ENCODE measurements around the gene RTKN2.
"Not testable (repeated sequence)": the region's sequence is repeated elsewhere in the genome, so short reads cannot be mapped to it uniquely, and the experiment has no call there.

The RTKN2 gene

DNA sequence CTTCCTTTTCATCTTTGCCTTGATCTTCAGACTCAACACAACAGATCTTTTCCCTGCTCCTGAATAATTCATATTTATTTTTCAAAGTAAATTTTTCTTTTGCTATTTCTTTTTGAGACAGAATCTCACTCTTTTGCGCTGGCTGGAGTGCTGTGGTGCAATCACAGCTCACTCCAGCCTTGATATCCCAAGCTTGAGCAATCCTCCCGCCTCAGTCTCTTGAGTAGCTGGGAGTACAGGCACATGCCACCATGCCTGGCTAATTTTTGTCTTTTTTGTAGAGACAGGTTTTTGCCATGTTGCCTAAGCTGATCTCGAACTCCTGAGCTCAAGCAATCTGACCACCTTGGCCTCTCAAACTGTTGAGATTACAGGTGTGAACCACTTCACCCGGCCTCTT is 9.2 kb downstream of the RTKN2 start:
- DNase-seq: no peak

DNA sequence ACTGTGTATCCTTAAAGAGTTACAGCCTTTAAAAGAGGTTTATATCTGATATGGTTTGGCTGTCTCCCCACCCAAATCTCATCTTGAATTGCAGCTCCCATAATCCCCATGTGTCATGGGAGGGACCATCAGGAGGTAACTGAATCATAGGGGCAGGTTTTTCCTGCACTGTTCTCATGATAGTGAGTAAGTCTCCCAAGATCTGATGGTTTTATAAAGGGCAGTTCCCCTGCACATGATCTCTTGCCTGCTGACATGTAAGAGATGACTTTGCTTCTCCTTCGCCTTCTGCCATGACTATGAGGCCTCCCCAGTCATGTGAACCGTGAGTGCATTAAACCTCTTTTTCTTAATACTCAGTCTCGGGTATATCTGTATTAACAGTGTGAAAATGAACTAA is 9.7 kb downstream of the RTKN2 start:
- no peak for DNase-seq

GRCh38 chr10:62253704-62254103 is 14.9 kb downstream of the RTKN2 start:
- DNase-seq: no peak

DNA sequence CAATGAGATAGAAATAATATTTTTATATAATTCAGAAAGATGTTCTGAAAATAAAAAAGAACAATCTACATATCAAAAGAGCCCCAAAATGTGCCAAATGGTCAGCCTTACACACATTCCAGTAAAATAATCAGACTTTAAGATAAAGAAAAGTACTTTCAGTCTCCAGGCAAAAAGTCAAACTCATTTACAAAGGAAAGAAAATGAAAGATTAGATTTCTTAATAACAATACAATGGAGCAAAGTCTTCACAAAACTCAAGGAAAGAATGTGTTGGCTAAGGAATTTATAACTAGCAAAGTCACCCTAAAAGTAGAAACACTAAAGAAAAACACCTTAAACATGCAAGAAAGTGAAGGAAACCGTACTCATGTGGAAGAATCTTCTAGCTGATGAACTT is 16.6 kb downstream of the RTKN2 start:
- no peak for DNase-seq

DNA sequence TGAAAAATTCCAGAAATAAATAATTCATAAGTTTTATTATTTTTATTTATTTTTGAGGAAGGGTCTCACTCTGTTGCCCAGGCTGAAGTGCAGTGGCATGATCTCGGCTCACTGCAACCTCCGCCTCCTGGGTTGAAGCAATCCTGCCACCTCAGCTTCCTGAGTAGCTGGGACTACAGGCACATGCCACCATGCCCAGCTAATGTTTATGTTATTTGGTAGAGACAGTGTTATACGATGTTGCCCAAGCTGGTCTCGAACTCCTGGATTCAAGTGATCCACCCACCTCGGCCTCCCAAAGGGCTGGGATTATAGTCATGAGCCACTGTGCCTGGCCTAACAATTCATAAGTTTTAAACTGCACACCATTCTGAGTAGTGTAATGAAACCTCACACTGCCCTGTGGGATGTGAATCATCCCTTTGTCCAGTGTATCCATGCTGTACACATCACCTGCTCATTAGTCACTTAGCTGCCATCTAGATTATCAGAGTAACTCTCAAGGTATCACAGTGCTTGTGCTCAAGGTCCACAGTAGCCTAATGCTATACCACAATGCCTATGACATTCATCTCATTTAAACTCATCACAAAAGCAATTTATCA is 17.9 kb downstream of the RTKN2 start:
- DNase-seq: no peak

- DNase-seq: no peak
These were observed 18.7 kb downstream of the RTKN2 start for GRCh38 chr10:62249957-62250356.

DNA sequence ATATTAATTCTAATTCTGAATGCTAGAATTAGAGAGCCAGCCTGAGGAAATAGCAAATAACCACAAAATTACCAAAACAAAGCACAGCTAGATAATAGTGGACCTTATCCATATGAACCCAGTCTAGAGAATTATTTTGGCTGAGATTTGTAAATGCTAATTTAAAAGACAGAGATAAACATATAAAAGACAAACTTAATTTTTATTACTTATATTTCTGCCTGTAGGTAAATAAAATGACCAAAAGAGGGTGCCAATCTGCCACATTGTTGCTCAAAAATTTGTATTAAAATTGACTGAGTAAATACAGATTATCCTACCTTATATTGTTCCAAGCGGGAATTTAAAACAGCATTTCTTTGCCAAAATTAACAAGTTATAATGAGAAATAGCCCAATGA is 20.2 kb downstream of the RTKN2 start:
- no peak for DNase-seq

DNA sequence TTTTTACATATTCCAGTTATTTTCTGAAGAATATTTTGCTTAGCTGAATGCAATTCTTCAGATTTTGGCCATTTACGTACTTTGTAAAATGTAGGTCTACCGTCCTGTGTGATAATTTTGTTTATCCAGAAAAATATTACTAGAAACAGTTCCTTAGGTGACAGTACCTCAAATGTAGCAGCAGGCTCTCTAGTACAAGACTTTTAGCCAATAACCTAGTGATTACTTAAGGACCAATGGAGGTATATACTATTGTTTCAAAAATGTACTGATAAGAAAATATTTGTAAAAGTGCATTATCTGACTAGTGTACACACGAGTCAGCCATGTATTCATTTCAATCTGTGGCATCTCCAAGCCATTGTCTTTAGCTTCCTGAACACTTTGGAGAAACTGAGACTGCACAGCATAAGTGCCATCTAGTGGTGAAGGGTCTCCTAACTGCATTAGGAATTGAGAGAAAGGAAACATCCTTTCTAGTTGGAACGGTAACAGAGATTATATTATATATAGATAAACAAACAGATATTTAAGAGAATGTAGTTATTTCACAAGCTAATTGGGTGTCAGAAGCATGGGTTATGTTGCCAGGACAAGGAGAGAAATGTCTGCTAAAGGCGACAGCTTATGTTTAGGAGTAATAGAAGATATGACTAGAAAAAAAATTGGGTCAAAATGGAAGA is 23.7 kb downstream of the RTKN2 start:
- DNase-seq: peak; percentile 54

- DNase-seq: no peak
These were observed 24.6 kb downstream of the RTKN2 start for GRCh38 chr10:62244088-62244487.

DNA sequence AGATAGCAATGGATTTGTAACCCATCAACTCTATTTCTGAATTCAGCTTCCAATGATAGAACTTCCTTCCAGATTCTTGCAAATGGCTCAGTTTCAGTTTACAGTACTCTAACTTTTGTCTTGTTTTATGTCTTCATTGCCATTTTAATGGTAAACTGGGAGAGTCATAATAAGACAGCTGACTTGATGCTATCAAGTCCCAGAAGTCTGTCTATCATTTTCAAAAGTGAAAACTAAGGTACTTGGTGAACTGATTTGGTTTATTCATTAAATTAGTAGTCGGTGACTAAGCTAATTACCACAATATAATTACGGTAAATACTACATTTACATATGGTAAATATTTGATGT is 25.0 kb downstream of the RTKN2 start:
- DNase-seq: no peak

DNA sequence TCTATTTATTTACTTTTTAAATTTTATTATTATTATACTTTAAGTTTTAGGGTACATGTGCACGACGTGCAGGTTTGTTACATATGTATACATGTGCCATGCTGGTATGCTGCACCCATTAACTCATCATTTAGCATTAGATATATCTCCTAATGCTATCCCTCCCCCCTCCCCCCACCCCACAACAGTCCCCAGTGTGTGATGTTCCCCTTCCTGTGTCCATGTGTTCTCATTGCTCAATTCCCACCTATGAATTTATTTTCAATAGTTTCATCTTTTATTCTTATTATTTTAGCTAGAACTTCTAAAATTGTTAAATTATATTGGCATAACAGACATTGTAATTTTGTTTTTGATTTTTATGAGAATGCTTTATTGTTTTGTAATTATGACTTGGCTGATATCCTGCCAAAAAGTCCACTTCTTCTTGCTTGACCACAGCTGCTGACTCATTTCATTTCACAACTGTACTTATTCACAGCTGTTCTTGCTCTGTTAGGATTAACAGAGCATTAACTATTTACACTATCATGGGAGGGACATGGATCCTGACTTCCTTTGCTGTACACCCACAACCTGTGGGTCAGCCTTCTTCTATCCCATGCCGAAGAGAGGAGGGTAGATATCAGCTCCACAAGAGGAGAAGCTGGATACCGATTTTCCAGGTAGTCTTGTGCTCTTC is 25.5 kb downstream of the RTKN2 start:
- DNase-seq: not testable (repeated sequence)

DNA sequence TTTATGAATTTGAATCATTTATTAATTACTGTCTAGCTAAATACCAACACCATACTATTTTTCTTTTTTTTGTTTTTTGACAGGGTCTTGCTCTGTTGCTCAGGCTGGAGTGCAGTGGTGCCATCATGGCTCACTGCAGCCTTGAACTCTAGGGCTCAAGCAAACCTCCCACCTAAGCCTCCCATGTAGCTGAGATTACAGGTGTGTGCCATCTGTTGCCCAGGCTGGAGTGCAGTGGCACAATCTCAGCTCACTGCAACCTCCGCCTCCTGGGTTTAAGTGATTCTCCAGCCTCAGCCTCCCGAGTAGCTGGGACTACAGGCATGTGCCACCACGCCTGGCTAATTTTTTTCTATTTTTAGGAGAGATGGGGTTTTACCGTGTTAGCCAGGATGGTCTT is 27.1 kb downstream of the RTKN2 start:
- DNase-seq: not testable (repeated sequence)

DNA sequence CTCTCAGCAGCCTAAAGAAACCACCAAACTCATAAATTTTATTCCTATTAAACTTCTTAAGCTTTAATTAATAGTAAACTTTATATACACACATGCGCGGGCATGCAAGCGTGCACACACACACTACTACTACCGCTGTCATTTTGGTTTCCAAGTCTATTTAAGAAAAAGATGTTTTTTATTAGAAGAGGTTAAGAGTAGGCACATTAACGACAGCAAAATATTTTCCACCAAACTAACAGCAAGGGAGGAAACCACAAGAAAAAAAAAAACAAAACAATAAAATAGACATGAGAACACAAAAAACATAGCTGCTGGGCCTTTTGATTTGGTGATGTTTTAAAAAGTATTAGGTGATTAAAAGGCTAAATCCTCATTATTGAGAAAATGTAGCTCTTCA is 28.6 kb downstream of the RTKN2 start:
- no peak for DNase-seq

- no peak for DNase-seq
These were observed 29.8 kb downstream of the RTKN2 start for GRCh38 chr10:62238880-62239279.

GRCh38 chr10:62237966-62238365 is 30.7 kb downstream of the RTKN2 start:
- DNase-seq: no peak

GRCh38 chr10:62237506-62237905 is 31.1 kb downstream of the RTKN2 start:
- no peak for DNase-seq

- DNase-seq: no peak
These were observed 34.5 kb downstream of the RTKN2 start for GRCh38 chr10:62234077-62234605.

DNA sequence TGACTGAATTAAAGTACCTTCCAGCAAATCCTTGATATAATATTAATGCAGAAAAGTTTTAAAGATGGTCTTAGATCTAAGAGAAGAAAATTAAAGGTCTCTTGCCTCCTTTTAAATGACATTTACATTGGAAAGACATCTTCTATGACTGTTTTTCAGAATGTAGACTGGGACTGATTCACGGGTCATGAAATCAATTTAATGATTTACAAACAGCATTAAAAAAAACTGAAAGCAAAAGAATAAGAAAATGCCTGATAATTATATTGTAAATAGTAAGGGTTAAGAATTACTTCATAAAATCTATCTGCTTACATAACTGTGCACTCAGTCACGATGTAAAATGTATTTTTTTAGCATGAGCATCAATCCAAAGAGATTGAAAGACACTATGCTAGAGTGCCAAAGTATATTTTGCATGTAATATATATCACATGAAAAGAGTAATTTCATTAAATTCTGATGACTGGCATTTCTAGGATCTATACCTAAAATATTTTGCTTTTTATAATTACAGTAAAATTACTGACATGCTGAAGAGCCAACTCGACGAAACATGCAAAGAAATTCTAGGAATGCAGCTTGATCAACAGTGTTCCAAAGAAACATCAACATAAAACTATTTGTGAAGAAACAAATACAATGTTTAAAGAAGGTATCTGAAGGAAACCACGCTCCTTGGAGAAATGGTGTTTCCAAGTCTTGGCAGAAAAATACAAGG is 35.1 kb downstream of the RTKN2 start:
- no peak for DNase-seq

- DNase-seq: no peak
These were observed 36.8 kb downstream of the RTKN2 start for GRCh38 chr10:62231805-62232204.

GRCh38 chr10:62231371-62231770 is 37.3 kb downstream of the RTKN2 start:
- DNase-seq: no peak

DNA sequence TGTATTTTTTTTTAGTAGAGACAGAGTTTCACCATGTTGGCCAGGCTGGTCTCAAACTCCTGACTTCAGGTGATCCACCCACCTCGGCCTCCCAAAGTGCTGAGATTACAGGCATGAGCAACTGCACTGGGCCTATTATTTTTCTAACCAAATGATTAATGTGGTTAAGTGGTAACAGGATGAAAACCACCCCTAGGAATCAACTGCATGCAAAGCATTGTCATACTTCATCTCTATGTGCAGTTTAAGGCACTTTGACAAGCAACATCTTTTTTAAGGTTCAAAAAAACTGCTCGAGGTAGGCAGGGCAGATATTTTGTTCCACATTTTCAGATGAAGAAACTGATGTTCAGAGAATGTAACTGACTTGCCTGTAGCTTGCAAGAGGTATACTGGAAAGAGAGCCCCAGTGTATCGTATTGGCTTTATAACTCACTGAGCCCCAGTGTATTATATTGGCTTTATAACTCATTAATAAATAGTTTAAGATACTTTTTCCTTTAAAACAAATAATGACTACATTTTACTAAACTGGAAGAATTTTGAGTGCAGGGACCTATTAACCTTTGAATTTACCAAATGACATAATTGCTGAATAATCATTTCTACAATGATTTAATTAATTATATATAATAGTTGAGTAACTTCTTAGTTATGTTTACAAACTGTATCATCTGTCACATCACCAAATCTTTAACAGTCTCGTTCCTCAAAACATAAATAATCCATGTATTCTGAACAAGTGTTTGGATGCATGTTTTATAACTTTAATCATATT is 38.1 kb downstream of the RTKN2 start:
- no peak for DNase-seq

DNA sequence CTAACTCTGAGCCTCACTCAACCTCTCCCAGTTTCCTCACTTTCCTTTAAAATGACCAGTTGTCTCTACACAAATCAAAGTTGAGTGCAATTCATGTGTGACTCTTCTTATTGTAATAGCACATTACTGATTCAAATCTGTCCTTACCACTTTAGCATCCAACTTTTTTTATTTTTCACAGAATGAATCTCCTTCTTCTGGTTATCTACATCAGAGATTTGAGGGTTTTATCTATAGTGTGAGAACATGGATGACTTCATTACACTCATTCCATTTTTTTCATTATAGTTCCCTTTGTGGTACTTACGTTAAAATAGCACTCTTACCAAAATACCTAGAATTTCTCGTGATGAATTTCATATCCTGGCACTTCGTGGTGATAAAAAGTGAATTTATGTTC is 43.3 kb downstream of the RTKN2 start:
- DNase-seq: no peak

DNA sequence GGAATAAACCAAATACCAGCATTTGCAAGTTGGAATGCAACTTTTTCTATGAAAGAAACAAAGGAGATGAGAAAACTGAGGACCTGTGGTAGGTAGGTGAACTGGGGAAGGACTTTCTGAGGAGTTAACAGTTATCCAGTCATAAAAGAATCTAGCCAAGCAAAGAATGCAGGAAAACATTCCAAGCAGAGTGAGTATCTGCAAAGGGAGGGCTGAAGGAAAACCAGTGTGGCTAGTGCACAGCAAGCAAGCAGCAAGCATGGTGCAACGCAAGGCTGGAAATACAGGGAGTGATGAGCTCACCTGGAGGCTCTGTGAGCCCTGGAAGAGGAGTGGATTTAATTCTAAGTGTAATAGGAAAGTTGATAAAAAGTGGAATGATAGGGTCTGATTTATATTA is 44.0 kb downstream of the RTKN2 start:
- no peak for DNase-seq

Measured in activated CD4-positive, alpha-beta T cell treated with anti-CD3 and anti-CD28 coated beads for 48 hours (primary cell).